ENCODE data around the gene CCDC201.
A peak's percentile ranks its signal among the peaks of the same experiment; 100 is the strongest.

DNA sequence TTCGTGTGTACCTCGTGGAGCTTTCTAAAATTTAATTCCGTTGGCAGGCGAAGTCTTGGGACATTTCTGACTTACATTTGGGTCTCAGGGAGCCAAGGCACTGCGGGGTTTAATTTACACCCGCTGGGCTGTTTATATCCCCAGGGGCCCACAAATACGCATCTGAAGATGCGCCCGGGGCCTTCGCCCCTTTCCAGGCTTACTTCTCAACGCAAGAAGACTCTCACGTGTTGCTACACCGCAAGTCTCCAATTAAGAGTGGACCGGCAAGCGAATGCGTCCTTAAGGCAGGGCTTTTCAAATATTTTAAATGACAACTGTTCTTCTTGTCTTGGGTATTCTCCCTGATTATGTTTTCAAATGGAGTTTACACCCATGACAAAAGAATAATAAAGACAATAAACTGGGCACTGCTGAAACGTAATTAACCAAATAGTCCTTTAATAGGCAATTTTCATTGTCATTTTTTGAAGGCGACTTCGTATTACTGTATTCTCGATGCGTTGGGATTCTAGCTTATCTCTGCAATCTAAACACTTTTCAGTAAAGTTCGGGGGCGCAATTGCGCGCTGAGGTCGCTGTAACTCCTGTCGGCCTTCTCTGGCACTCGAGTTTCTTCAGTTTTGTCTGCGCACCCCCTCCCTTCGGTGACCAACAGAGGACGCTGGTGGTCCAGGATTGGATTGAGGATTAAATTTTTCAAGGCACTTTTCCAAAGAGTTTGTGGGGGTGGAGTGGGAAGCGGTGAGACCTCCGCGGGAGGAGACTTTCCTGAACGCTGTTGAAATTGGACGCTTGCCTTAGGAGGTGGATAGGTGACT lies 49.0 kb upstream of the CCDC201 start:
- TF ChIP-seq CTCF (IDR thresholded peaks at IDR 0.05) (peak; percentile 98), POLR2AphosphoS5 (IDR thresholded peaks at IDR 0.05; ENCODE audit: low read depth, low read length) (no peak), SIN3A (IDR thresholded peaks at IDR 0.05; ENCODE audit: borderline replicate concordance, insufficient read depth, low read depth, low read length) (no peak), REST (IDR thresholded peaks at IDR 0.05; ENCODE audit: insufficient read depth in 1 of 2, low read depth in 2 of 2, low read length in 1 of 2) (no peak), TCF7L2 (IDR thresholded peaks at IDR 0.05; ENCODE audit: low read depth, low read length) (no peak)

Measured in Panc1 (cell line).